ENCODE measurements around the gene ARHGAP29.

DNA sequence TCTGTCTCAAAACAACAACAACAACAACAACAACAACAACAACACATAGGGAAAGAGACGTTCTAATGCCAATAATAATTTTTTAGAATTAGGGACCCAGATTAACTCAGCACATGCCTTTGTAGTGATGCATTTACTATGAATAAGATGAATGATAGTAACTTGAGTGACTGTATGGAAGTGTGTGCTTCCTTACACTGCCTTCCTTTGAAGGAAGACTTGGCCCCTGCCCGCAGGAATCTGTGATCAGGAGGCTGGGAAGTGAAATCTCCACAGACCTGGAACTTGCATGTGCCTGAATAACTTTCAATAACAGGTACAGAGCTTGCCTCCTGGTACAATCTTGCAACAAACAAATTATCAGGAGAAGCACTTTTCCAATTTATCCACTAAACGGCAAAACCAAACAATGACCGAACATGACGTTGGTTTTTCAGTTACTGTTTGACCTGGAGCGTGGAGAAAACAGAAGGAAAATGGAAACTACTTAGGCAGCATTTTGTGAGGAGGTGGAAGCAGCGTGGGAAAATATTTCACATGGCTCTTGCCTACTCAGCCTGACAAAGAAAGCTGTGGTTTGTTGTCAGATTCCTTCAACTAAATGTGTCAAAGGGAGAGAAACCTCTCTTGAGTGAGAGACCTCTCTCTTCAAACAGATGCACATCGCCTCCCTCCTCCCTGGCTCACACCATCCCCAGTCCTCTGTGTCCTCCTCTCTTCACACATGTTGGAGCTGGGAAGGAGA, 106.4 kb downstream of the ARHGAP29 start:
- no peak for TF ChIP-seq EZH2 (IDR thresholded peaks at IDR 0.05; ENCODE audit: low read length, missing control alignments)
- TF ChIP-seq, protein P1, sequence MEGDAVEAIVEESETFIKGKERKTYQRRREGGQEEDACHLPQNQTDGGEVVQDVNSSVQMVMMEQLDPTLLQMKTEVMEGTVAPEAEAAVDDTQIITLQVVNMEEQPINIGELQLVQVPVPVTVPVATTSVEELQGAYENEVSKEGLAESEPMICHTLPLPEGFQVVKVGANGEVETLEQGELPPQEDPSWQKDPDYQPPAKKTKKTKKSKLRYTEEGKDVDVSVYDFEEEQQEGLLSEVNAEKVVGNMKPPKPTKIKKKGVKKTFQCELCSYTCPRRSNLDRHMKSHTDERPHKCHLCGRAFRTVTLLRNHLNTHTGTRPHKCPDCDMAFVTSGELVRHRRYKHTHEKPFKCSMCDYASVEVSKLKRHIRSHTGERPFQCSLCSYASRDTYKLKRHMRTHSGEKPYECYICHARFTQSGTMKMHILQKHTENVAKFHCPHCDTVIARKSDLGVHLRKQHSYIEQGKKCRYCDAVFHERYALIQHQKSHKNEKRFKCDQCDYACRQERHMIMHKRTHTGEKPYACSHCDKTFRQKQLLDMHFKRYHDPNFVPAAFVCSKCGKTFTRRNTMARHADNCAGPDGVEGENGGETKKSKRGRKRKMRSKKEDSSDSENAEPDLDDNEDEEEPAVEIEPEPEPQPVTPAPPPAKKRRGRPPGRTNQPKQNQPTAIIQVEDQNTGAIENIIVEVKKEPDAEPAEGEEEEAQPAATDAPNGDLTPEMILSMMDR (conservative IDR thresholded peaks at IDR 0.05 in 1 of 2, IDR thresholded peaks at IDR 0.05 in 1 of 2; ENCODE audit: low read depth in 1 of 2, low read length in 2 of 2) = no peak

All from fibroblast of lung (primary cell).